HCT116 (cell line): ENCODE results near the gene LRFN3. TPM values are rescaled to one million over a fixed set of nuclear protein-coding genes. Genes with fewer than 3 reads are reported as not detected.

ENCODE experiments used
- ATAC-seq: fragments of 200-7000 bp; cut with Tn5 transposase; 2 replicates; pipeline ENCODE4 v1.9.1; 2020; ENCODE audit warnings: mild to moderate bottlenecking, moderate library complexity
- Bru-seq: library from RNA; stranded (reverse); fragments of 400-500 nt; gene quantifications from one replicate; lab custom pipeline; 2021; lab: Mats Ljungman, UMichigan
- BruChase-seq, 2 experiments: library from RNA; stranded (reverse); fragments of 400-500 nt; gene quantifications; one replicate each; lab custom pipeline; 2021; lab: Mats Ljungman, UMichigan
- BruUV-seq: library from RNA; stranded (reverse); fragments of 400-500 nt; replicated peaks from 2 replicates; lab custom pipeline; 2021; lab: Mats Ljungman, UMichigan
- CTCF ChIA-PET: fragments of 300-600 bp; sonication (Branson Sonifier 250); formaldehyde crosslinking; loops from one replicate; lab custom pipeline; 2021; ENCODE audit warnings: antibody characterized with exemption; lab: Charles Lee
- POLR2A ChIA-PET: fragments of 300-600, 350-600 bp; sonication (Branson Sonifier 250); formaldehyde crosslinking; loops from one replicate; lab custom pipeline; 2021; ENCODE audit warnings: antibody characterized with exemption; lab: Charles Lee
- RAD21 ChIA-PET, 2 experiments: fragments of 300-600 bp; sonication (Branson Sonifier 250); formaldehyde crosslinking; loops; one replicate each; lab custom pipeline; 2023; ENCODE audit warnings: low total read pairs in 2 of 2; ENCODE audit not compliant: uncharacterized antibody in 2 of 2, unreplicated experiment in 2 of 2, low non-redundant PET in 1 of 2; lab: Charles Lee
- DNase-seq: peaks from one replicate; pipeline ENCODE4 v3.0.0-alpha.2; 2010; ENCODE audit warnings: low read depth, low spot score
- H2AFZ ChIP-seq: fragments of 200-600 bp; shearing (Covaris generic), sonication (generic); 2 replicates; pipeline ENCODE4 v1.6.1; 2017; ENCODE audit warnings: low read depth, mixed run types, mixed read lengths, antibody characterized with exemption, low read length; ENCODE audit not compliant: poor library complexity, severe bottlenecking
- H3K27ac ChIP-seq: 2 replicates; pipeline ENCODE4 v1.5.1; 2012; ENCODE audit warnings: low read depth, low read length
- H3K27me3 ChIP-seq: fragments of 200-600 bp; sonication (generic); 2 replicates; pipeline ENCODE4 v1.6.1; 2016; ENCODE audit warnings: mixed run types, low read length, mixed read lengths; ENCODE audit not compliant: insufficient read depth
- H3K36me3 ChIP-seq, 2 experiments: fragments of 200-500 bp in 1 of 2; fragments of 200-600 bp in 1 of 2; sonication (Bioruptor generic) in 1 of 2; sonication (generic) in 1 of 2; 2 replicates each; pipeline versions ENCODE4 v1.5.1 to v1.6.1; 2014 to 2016; ENCODE audit warnings: low read length in 2 of 2, inconsistent platforms in 1 of 2, mixed read lengths in 1 of 2, mixed run types in 1 of 2; ENCODE audit not compliant: insufficient read depth in 2 of 2, control insufficient read depth in 1 of 2
- H3K4me1 ChIP-seq, 2 experiments: fragments of 200-600 bp in 1 of 2; sonication (generic) in 1 of 2; 2 replicates each; pipeline versions ENCODE4 v1.5.1 to v1.6.1; 2012 to 2017; ENCODE audit warnings: low read length in 2 of 2, inconsistent platforms in 1 of 2, mild to moderate bottlenecking in 1 of 2, mixed read lengths in 1 of 2, mixed run types in 1 of 2, moderate library complexity in 1 of 2; ENCODE audit not compliant: insufficient read depth in 2 of 2, control insufficient read depth in 1 of 2
- H3K4me2 ChIP-seq: fragments of 200-600 bp; sonication (generic); 2 replicates; pipeline ENCODE4 v1.6.1; 2017; ENCODE audit warnings: mixed run types, low read length, mixed read lengths
- H3K4me3 ChIP-seq, 2 experiments: fragments of 200-600 bp in 1 of 2; sonication (generic) in 1 of 2; replicated peaks in 1 of 2; 2 replicates each; pipeline ENCODE4 v1.5.1; 2011 to 2016; ENCODE audit warnings: low read length in 2 of 2, control low read depth in 1 of 2, low read depth in 1 of 2, mild to moderate bottlenecking in 1 of 2, mixed read lengths in 1 of 2, mixed run types in 1 of 2
- H3K79me2 ChIP-seq: fragments of 200-600 bp; sonication (generic); 2 replicates; pipeline ENCODE4 v1.6.1; 2017; ENCODE audit warnings: mild to moderate bottlenecking, mixed run types, low read length, moderate library complexity, mixed read lengths; ENCODE audit not compliant: insufficient read depth
- H3K9ac ChIP-seq: fragments of 200-600 bp; sonication (generic); 2 replicates; pipeline ENCODE4 v1.6.1; 2016; ENCODE audit warnings: low read length, mixed read lengths
- H3K9me2 ChIP-seq: fragments of 200-600 bp; sonication (generic), shearing (Covaris generic); 2 replicates; pipeline ENCODE4 v1.6.1; 2017; ENCODE audit warnings: mixed run types, mild to moderate bottlenecking, moderate library complexity; ENCODE audit not compliant: insufficient read depth
- H3K9me3 ChIP-seq, 2 experiments: fragments of 200-500 bp in 1 of 2; fragments of 200-600 bp in 1 of 2; sonication (Bioruptor generic) in 1 of 2; sonication (generic) in 1 of 2; 2 replicates each; pipeline ENCODE4 v1.6.1; 2014 to 2017; ENCODE audit warnings: low read length in 2 of 2, mixed read lengths in 2 of 2, inconsistent platforms in 1 of 2, low read depth in 1 of 2, mild to moderate bottlenecking in 1 of 2, mixed run types in 1 of 2, moderate library complexity in 1 of 2; ENCODE audit not compliant: control insufficient read depth in 1 of 2, insufficient read depth in 1 of 2
- H4K20me1 ChIP-seq: fragments of 200-600 bp; sonication (generic), shearing (Covaris generic); 2 replicates; pipeline ENCODE4 v1.6.1; 2017; ENCODE audit warnings: mixed run types, mild to moderate bottlenecking, moderate library complexity; ENCODE audit not compliant: insufficient read depth
- EZH2phosphoT487 ChIP-seq: fragments of 200-600 bp; IDR thresholded peaks from 2 replicates; pipeline ENCODE4 v1.6.1; 2018; ENCODE audit warnings: antibody characterized with exemption, borderline replicate concordance
- JUND ChIP-seq: IDR thresholded peaks from 2 replicates; pipeline ENCODE4 v1.6.1; 2012
- MAX ChIP-seq: IDR thresholded peaks from 2 replicates; pipeline ENCODE4 v1.6.1; 2012
- POLR2AphosphoS5 ChIP-seq: IDR thresholded peaks from 2 replicates; pipeline ENCODE4 v1.6.1; 2011; ENCODE audit warnings: mild to moderate bottlenecking, low read depth, low read length, moderate library complexity
- REST ChIP-seq: IDR thresholded peaks from 2 replicates; pipeline ENCODE4 v1.6.1; 2012; ENCODE audit warnings: low read depth
- SP1 ChIP-seq: IDR thresholded peaks from 2 replicates; pipeline ENCODE4 v1.6.1; 2012; ENCODE audit warnings: low read depth
- SRF ChIP-seq: IDR thresholded peaks from 2 replicates; pipeline ENCODE4 v1.6.1; 2012; ENCODE audit warnings: low read depth
- YY1 ChIP-seq: IDR thresholded peaks from 2 replicates; pipeline ENCODE4 v1.6.1; 2011; ENCODE audit warnings: low read length, low read depth, moderate library complexity, mild to moderate bottlenecking; ENCODE audit not compliant: insufficient replicate concordance; ENCODE audit errors: extremely low read depth
- ZFX ChIP-seq: fragments of 450-650 bp; IDR thresholded peaks from 2 replicates; pipeline ENCODE4 v1.6.1; 2017
- ZNF274 ChIP-seq: fragments of 200-500 bp; sonication (Bioruptor generic); IDR thresholded peaks from 2 replicates; pipeline ENCODE4 v1.6.1; 2014; ENCODE audit warnings: mild to moderate bottlenecking, low read depth, low read length, inconsistent platforms
- intact Hi-C: fragments of 100-400 bp; cut with micrococcal nuclease; formaldehyde crosslinking; loops from 2 replicates; pipeline ENCODE4 v1.10.0; 2022
- long read RNA-seq: library from polyadenylated mRNA; unstranded; transcript quantifications from one replicate; pipeline ENCODE4 v2.0.0, GENCODE V29; 2021; ENCODE audit not compliant: unreplicated experiment
- polyA plus RNA-seq: library from polyadenylated mRNA; unstranded; fragments of >200 nt; gene quantifications from 2 replicates; pipeline ENCODE4 v1.2.1, GENCODE V29; 2012; ENCODE audit warnings: missing spikeins
- total RNA-seq: library from RNA; stranded (reverse); gene quantifications from one replicate; pipeline ENCODE4 v1.2.1, GENCODE V29; 2021; ENCODE audit not compliant: unreplicated experiment

The LRFN3 gene
- total RNA-seq = 18.8 TPM
- 15.1 and 15.3 TPM in 2 replicates for polyA plus RNA-seq
- percentile 48 among the genes with signal in this experiment for Bru-seq, nascent RNA
- BruChase-seq, experiment 1, labeled RNA remaining after a 6-hour chase = percentile 66 among the genes with signal in this experiment
- percentile 59 among the genes with signal in this experiment for BruChase-seq, experiment 2, labeled RNA remaining after a 2-hour chase
- long read RNA-seq, transcript LRFN3-201 (3 exons, 2,513 nt) = major isoform, 5 of 12 reads
- long read RNA-seq, partial matches to known transcripts = 7 of 12 reads
- long read RNA-seq, other reads (novel, unspliced or antisense) = 0 of 12 reads

- BruUV-seq = no TSS peak
- Histone ChIP-seq H3K9me3 (no peaks in the 10 kb centered on the region), H3K79me2 (peaks cover 20% of the 10 kb centered on the region), H3K27ac (peak within 1 kb of the TSS; percentile 30; the same call in 1 of the 2 replicates), H3K4me3 (peak within 1 kb of the TSS; percentile 76 to 84), H3K4me1 (peaks cover 17 to 28% of the 10 kb centered on the region in 2 experiments; a peak in 3 of 4 replicates), H3K9ac (peak within 1 kb of the TSS; percentile 82), H3K27me3 (no peaks in the 10 kb centered on the region), H3K36me3 (no peaks in the 10 kb centered on the region; a peak in 1 of 4 replicates)
- RAD21 ChIA-PET = no interaction called here
- TF ChIP-seq ZNF274 = no peak
- TF ChIP-seq EZH2phosphoT487 = no peak
- TF ChIP-seq MAX = peak; percentile 82
- TF ChIP-seq REST = no peak
- TF ChIP-seq YY1 = peak; percentile 13
- TF ChIP-seq JUND = no peak
- TF ChIP-seq SRF = no peak
- TF ChIP-seq POLR2AphosphoS5 = peak; percentile 30; the same call in 1 of the 2 replicates
- 0 out of 2 replicates have a peak, but pooled peaks have one; percentile 14 for TF ChIP-seq SP1
- peak; percentile 61; the same call in 1 of the 2 replicates for TF ChIP-seq ZFX
- TF ChIP-seq, all 23 proteins: peak for 5
- no peaks in the 10 kb centered on the region for H3K9me2 ChIP-seq
- intact Hi-C loops = loop anchor here (10.0 kb wide), 1 partner anchor 391 kb away; the partner anchor contains the start of gene TMEM147
- ATAC-seq (peak; percentile 68), DNase-seq (peak; percentile 57)
- peak within 1 kb of the TSS; percentile 97 for H3K4me2 ChIP-seq
- POLR2A ChIA-PET = no interaction called here
- H4K20me1 ChIP-seq = no peaks in the 10 kb centered on the region
- H2AFZ ChIP-seq = peak within 1 kb of the TSS; percentile 96
- CTCF ChIA-PET = no interaction called here
Observed at GRCh38 chr19:35935911-35936737, at the start of gene LRFN3. Gene LRFN3 (plus strand): TSS chr19:35936374. CDS start chr19:35939426, 3,052 bp downstream.
